DND-41 (cell line): ENCODE measurements around the gene TUBGCP5.

ENCODE experiments used
- ATAC-seq: fragments of 200-7000 bp; cut with Tn5 transposase; 3 replicates; pipeline ENCODE4 v1.9.1; 2021; ENCODE audit warnings: low read depth; ENCODE audit not compliant: insufficient read depth
- DNase-seq: peaks from one replicate; pipeline ENCODE4 v3.0.0-alpha.2; 2020
- H2AFZ ChIP-seq: 2 replicates; pipeline ENCODE4 v1.6.0; 2012; ENCODE audit warnings: low read depth, low read length
- H3K27ac ChIP-seq: 2 replicates; pipeline ENCODE4 v1.5.1; 2012; ENCODE audit warnings: low read length, inconsistent platforms
- H3K27me3 ChIP-seq: fragments of 200-600 bp; sonication (generic); 2 replicates; pipeline ENCODE4 v1.6.0; 2012; ENCODE audit warnings: low read length, mild to moderate bottlenecking, inconsistent platforms; ENCODE audit not compliant: insufficient read depth, poor library complexity
- H3K36me3 ChIP-seq: 2 replicates; pipeline ENCODE4 v1.5.1; 2012; ENCODE audit warnings: low read length, inconsistent platforms; ENCODE audit not compliant: insufficient read depth
- H3K4me1 ChIP-seq: 2 replicates; pipeline ENCODE4 v1.5.1; 2012; ENCODE audit warnings: mild to moderate bottlenecking, low read length; ENCODE audit not compliant: insufficient read depth
- H3K4me2 ChIP-seq: 2 replicates; pipeline ENCODE4 v1.6.0; 2012; ENCODE audit warnings: mild to moderate bottlenecking, moderate library complexity, low read length, inconsistent platforms; ENCODE audit not compliant: insufficient read depth
- H3K4me3 ChIP-seq, 2 experiments: fragments of 200-600 bp in 1 of 2; shearing (Covaris generic) in 1 of 2; 2 replicates each; pipeline ENCODE4 v1.5.1; 2012 to 2016; ENCODE audit warnings: inconsistent platforms in 2 of 2, low read length in 2 of 2, mild to moderate bottlenecking in 2 of 2, low read depth in 1 of 2, moderate library complexity in 1 of 2
- H3K79me2 ChIP-seq: 2 replicates; pipeline ENCODE4 v1.6.0; 2012; ENCODE audit warnings: low read length, inconsistent platforms; ENCODE audit not compliant: insufficient read depth
- H3K9ac ChIP-seq: 2 replicates; pipeline ENCODE4 v1.6.0; 2012; ENCODE audit warnings: low read depth, mild to moderate bottlenecking, inconsistent platforms, low read length, moderate library complexity
- H3K9me3 ChIP-seq: 2 replicates; pipeline ENCODE4 v1.5.1; 2012; ENCODE audit warnings: low read length, moderate library complexity, mild to moderate bottlenecking, inconsistent platforms; ENCODE audit not compliant: insufficient read depth, severe bottlenecking
- H4K20me1 ChIP-seq: 2 replicates; pipeline ENCODE4 v1.6.0; 2012; ENCODE audit warnings: low read length; ENCODE audit not compliant: insufficient read depth
- CTCF ChIP-seq: IDR thresholded peaks from 2 replicates; pipeline ENCODE4 v1.5.1; 2012; ENCODE audit warnings: borderline replicate concordance, low read length, moderate library complexity, mild to moderate bottlenecking; ENCODE audit not compliant: poor library complexity, severe bottlenecking; ENCODE audit errors: extremely low read depth
- EZH2 ChIP-seq: IDR thresholded peaks from 3 replicates; pipeline ENCODE4 v1.6.1; 2012; ENCODE audit warnings: borderline replicate concordance, low read depth, mild to moderate bottlenecking, moderate library complexity, low read length, inconsistent platforms; ENCODE audit not compliant: severe bottlenecking

The TUBGCP5 gene

GRCh38 chr15:23079766-23080165, 40.4 kb upstream of the TUBGCP5 start:
- TF ChIP-seq EZH2 (no peak), CTCF (no peak)
- H3K27me3 ChIP-seq: no peaks in the 10 kb centered on the region

GRCh38 chr15:23075927-23076326, 36.6 kb upstream of the TUBGCP5 start:
- H3K27me3 ChIP-seq: peaks cover 19% of the 10 kb centered on the region

More at GRCh38 chr15:23079766-23080165, 40.4 kb upstream of the TUBGCP5 start:
- Histone ChIP-seq H3K27ac (no peak overlapping the region), H3K4me2 (no peak overlapping the region), H3K4me3 (no peak overlapping the region), H3K4me1 (peaks cover 5% of the 10 kb centered on the region), H4K20me1 (no peaks in the 10 kb centered on the region), H2AFZ (no peak overlapping the region), H3K9me3 (no peaks in the 10 kb centered on the region), H3K79me2 (no peaks in the 10 kb centered on the region), H3K36me3 (no peaks in the 10 kb centered on the region), H3K9ac (no peak overlapping the region)
- ATAC-seq (no peak), DNase-seq (no peak)

GRCh38 chr15:23074684-23075083, 35.3 kb upstream of the TUBGCP5 start:
- no peak overlapping the region for H3K4me2 ChIP-seq
- no peak overlapping the region for H2AFZ ChIP-seq
- ATAC-seq: peak; percentile 95
- H3K36me3 ChIP-seq: no peaks in the 10 kb centered on the region
- H3K27ac ChIP-seq: no peak overlapping the region
- peaks cover 19% of the 10 kb centered on the region for H3K27me3 ChIP-seq
- H3K4me3 ChIP-seq: no peak overlapping the region
- no peak overlapping the region for H3K9ac ChIP-seq
- peak; percentile 43 for DNase-seq
- H3K79me2 ChIP-seq: no peaks in the 10 kb centered on the region
- no peaks in the 10 kb centered on the region for H3K9me3 ChIP-seq
- H3K4me1 ChIP-seq: peaks cover 24% of the 10 kb centered on the region
- no peaks in the 10 kb centered on the region for H4K20me1 ChIP-seq
- TF ChIP-seq EZH2: no peak
- no peak for TF ChIP-seq CTCF

More at GRCh38 chr15:23075927-23076326, 36.6 kb upstream of the TUBGCP5 start:
- H4K20me1 ChIP-seq: no peaks in the 10 kb centered on the region
- H2AFZ ChIP-seq: no peak overlapping the region
- H3K36me3 ChIP-seq: no peaks in the 10 kb centered on the region
- ATAC-seq: no peak
- no peak overlapping the region for H3K27ac ChIP-seq
- no peak overlapping the region for H3K4me3 ChIP-seq
- TF ChIP-seq EZH2: no peak
- no peak for TF ChIP-seq CTCF
- H3K79me2 ChIP-seq: no peaks in the 10 kb centered on the region
- H3K4me2 ChIP-seq: no peak overlapping the region
- DNase-seq: no peak
- no peaks in the 10 kb centered on the region for H3K9me3 ChIP-seq
- H3K9ac ChIP-seq: no peak overlapping the region
- H3K4me1 ChIP-seq: peaks cover 24% of the 10 kb centered on the region
